ENCODE results near the gene NRCAM.

GRCh38 chr7:108402865-108403264 is 53.4 kb downstream of the NRCAM start:
- no peak for TF ChIP-seq CTCF (IDR thresholded peaks at IDR 0.05; ENCODE audit: low read depth, low read length)
- TF ChIP-seq EZH2phosphoT487 (IDR thresholded peaks at IDR 0.05; ENCODE audit: low read depth), result no peak

All from OCI-LY3 (cell line).